Esophagus muscularis mucosa (tissue), 3 donors: ENCODE results near the gene SANBR.

Experiments
- POLR2A ChIP-seq: fragments of 450-650 bp; IDR thresholded peaks from one replicate; pipeline ENCODE4 v1.6.1; 2017; ENCODE audit warnings: antibody characterized with exemption, moderate library complexity, mild to moderate bottlenecking, low read depth
- TF ChIP-seq, protein P1 (sequence below), 3 experiments: fragments of 200-600 bp in 2 of 3; fragments of 450-650 bp in 1 of 3; sonication (generic) in 2 of 3; IDR thresholded peaks; one replicate each; pipeline ENCODE4 v1.5.1; 2017 to 2019; ENCODE audit warnings: antibody characterized with exemption in 3 of 3, mild to moderate bottlenecking in 2 of 3, moderate library complexity in 1 of 3

DNA sequence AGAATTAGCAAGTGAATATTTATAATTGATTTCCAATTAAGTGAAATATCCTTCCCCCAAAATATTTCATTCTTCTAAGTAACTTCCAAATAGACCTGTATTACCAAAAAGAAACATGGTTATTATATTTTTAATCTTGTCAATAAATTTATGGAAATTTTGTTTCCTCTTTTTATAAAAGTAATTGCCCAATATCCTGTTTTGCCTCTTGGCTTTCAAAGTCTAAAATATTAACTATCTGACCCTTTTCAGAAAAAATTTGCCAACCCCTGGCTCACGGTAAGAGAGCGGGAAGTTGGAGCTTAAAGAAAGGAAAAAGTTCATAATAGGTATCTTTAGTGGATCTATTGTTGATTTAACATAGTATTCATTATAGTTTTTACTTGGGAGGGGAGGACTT, 20.4 kb upstream of the SANBR start:
- TF ChIP-seq, protein P1, sequence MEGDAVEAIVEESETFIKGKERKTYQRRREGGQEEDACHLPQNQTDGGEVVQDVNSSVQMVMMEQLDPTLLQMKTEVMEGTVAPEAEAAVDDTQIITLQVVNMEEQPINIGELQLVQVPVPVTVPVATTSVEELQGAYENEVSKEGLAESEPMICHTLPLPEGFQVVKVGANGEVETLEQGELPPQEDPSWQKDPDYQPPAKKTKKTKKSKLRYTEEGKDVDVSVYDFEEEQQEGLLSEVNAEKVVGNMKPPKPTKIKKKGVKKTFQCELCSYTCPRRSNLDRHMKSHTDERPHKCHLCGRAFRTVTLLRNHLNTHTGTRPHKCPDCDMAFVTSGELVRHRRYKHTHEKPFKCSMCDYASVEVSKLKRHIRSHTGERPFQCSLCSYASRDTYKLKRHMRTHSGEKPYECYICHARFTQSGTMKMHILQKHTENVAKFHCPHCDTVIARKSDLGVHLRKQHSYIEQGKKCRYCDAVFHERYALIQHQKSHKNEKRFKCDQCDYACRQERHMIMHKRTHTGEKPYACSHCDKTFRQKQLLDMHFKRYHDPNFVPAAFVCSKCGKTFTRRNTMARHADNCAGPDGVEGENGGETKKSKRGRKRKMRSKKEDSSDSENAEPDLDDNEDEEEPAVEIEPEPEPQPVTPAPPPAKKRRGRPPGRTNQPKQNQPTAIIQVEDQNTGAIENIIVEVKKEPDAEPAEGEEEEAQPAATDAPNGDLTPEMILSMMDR (IDR thresholded peaks at IDR 0.05), result no peak
- TF ChIP-seq POLR2A, result no peak
